Measurements from ENCODE around the gene MYOM3.

GRCh38 chr1:24027838-24028468 is 84.0 kb downstream of the MYOM3 start:
- TF ChIP-seq EP300 (IDR thresholded peaks at IDR 0.05) (no peak), CTCF (IDR thresholded peaks at IDR 0.05) (peak in 5 of 7 experiments; percentile 32 to 68 (median 50)), POLR2AphosphoS5 (IDR thresholded peaks at IDR 0.05) (peak in 2 of 3 donors; percentile 18 to 42)

Measured in stomach (tissue), 4 donors.